NCI-H2196 (cell line): Measurements from ENCODE around the gene TIGD1.

ENCODE experiments used
- DNase-seq: peaks from one replicate; lab custom pipeline; 2025; ENCODE audit not compliant: unreplicated experiment; lab: John Stamatoyannopoulos, UW

Gene TIGD1

GRCh38 chr2:232502911-232503808 is 47.2 kb downstream of the TIGD1 start:
- peak; percentile 32 for DNase-seq

GRCh38 chr2:232502511-232502910 is 47.8 kb downstream of the TIGD1 start:
- no peak for DNase-seq

- no peak for DNase-seq
Observed at GRCh38 chr2:232501794-232502390, 48.5 kb downstream of the TIGD1 start.

- DNase-seq, result no peak
Observed at GRCh38 chr2:232501331-232501771, 49.0 kb downstream of the TIGD1 start.

GRCh38 chr2:232498452-232498851 is 51.9 kb downstream of the TIGD1 start:
- no peak for DNase-seq
